T-helper 17 cell (primary cell): ENCODE measurements around the gene TWSG1. TPM values are rescaled to one million over a fixed set of nuclear protein-coding genes. Genes with fewer than 3 reads are reported as not detected.
"Not testable (repeated sequence)": the region's sequence is repeated elsewhere in the genome, so short reads cannot be mapped to it uniquely, and the experiment has no call there.

Experiments used
- ATAC-seq: fragments of 150-1000 bp; cut with Tn5 transposase; 2 replicates; pipeline ENCODE4 v1.10.0; 2021; ENCODE audit warnings: mild to moderate bottlenecking, moderate library complexity
- DNase-seq, 3 donors: peaks; one replicate each; pipeline versions ENCODE4 v3.0.0 to v3.0.0-alpha.2; 2020 to 2021
- H3K9me3 ChIP-seq: one replicate; pipeline ENCODE4 v1.7.0; 2013; ENCODE audit warnings: low read length, mild to moderate bottlenecking; ENCODE audit not compliant: control insufficient read depth, poor library complexity, severe bottlenecking
- H3K27ac Mint-ChIP-seq: one replicate; pipeline ENCODE4 v1.8.0; 2022; ENCODE audit warnings: mild to moderate bottlenecking, moderate library complexity, mixed read lengths
- H3K27me3 Mint-ChIP-seq: one replicate; pipeline ENCODE4 v1.8.0; 2022; ENCODE audit warnings: mixed read lengths
- H3K36me3 Mint-ChIP-seq: one replicate; pipeline ENCODE4 v1.8.0; 2022; ENCODE audit warnings: low read depth, mixed read lengths
- H3K4me1 Mint-ChIP-seq: one replicate; pipeline ENCODE4 v1.8.0; 2022; ENCODE audit warnings: mild to moderate bottlenecking, mixed read lengths
- H3K4me3 Mint-ChIP-seq: one replicate; pipeline ENCODE4 v1.8.0; 2022; ENCODE audit warnings: mild to moderate bottlenecking, moderate library complexity, mixed read lengths
- total RNA-seq, 4 donors: library from RNA in 2 of 4; stranded (reverse) in 2 of 4; gene quantifications; one replicate each; pipeline ENCODE4 v1.2.3 and lab custom pipeline; 2022 to 2026

TWSG1 gene
- total RNA-seq, 2 donors from 2014 or later, result 1.7 to 6.1 TPM

- ATAC-seq (no peak), DNase-seq (no peak)
- Mint-ChIP-seq H3K4me1 (no peaks in the 10 kb centered on the region), H3K27me3 (no peaks in the 10 kb centered on the region), H3K4me3 (no peak overlapping the region), H3K36me3 (peaks cover 5% of the 10 kb centered on the region), H3K27ac (no peak overlapping the region)
- no peaks in the 10 kb centered on the region for H3K9me3 ChIP-seq
Measured at GRCh38 chr18:9380101-9380500, 45.5 kb downstream of the TWSG1 start.

- ATAC-seq, result no peak
- H3K27me3 Mint-ChIP-seq, result no peaks in the 10 kb centered on the region
- no peak overlapping the region for H3K4me3 Mint-ChIP-seq
- no peaks in the 10 kb centered on the region for H3K4me1 Mint-ChIP-seq
- H3K9me3 ChIP-seq, result no peaks in the 10 kb centered on the region
- H3K36me3 Mint-ChIP-seq, result peaks cover 2% of the 10 kb centered on the region
- no peak overlapping the region for H3K27ac Mint-ChIP-seq
- no peak for DNase-seq
Measured at GRCh38 chr18:9380621-9381395, 46.2 kb downstream of the TWSG1 start.

DNA sequence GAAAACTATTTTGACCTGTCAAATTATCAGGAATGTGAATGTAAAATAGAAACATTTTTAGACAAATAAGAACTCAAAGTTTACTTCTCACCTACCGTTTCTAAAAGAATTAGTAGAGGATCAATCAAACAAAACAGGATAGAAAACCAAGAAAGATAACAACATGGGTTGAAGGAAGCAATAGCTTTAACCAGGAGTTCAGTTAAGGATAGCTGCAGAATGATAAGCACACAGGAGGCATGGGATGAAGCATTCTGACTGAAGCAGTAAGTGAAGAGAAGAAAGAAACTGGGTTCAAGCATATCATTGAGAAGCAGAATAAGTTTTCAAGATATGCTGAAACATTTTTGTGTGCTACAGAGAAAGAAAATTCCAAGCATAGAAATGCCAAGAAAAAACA is 52.3 kb downstream of the TWSG1 start:
- peaks cover 5% of the 10 kb centered on the region for H3K36me3 Mint-ChIP-seq
- H3K9me3 ChIP-seq, result no peaks in the 10 kb centered on the region
- DNase-seq (no peak), ATAC-seq (no peak)
- no peak overlapping the region for H3K4me3 Mint-ChIP-seq
- no peak overlapping the region for H3K27ac Mint-ChIP-seq
- no peaks in the 10 kb centered on the region for H3K27me3 Mint-ChIP-seq
- H3K4me1 Mint-ChIP-seq, result no peaks in the 10 kb centered on the region

DNA sequence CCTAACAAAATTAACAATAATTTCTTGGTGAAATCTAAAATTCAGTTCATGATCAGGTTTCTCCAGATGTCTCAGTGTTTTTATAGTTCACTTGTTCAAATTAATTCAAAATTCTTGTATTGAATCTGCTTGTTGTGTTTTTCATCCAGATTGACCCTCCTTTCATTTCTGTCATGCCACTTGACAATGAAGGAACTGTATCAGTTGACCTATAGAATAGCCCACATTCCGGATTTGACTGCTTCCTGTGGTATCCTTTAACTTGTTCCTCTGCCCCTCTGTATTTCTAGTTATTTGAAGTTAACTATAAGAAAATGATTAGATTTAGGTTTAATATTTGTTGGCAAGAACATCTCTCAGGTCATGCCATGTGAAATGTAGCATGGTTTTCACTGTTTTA is 53.3 kb downstream of the TWSG1 start:
- Mint-ChIP-seq H3K4me3 (no peak overlapping the region), H3K4me1 (no peaks in the 10 kb centered on the region), H3K36me3 (peaks cover 3% of the 10 kb centered on the region), H3K27ac (no peak overlapping the region), H3K27me3 (no peaks in the 10 kb centered on the region)
- no peak for DNase-seq
- ATAC-seq, result no peak
- no peaks in the 10 kb centered on the region for H3K9me3 ChIP-seq

- ATAC-seq (no peak), DNase-seq (no peak)
- H3K4me1 Mint-ChIP-seq, result no peaks in the 10 kb centered on the region
- no peak overlapping the region for H3K27ac Mint-ChIP-seq
- H3K4me3 Mint-ChIP-seq, result no peak overlapping the region
- no peaks in the 10 kb centered on the region for H3K27me3 Mint-ChIP-seq
- no peaks in the 10 kb centered on the region for H3K9me3 ChIP-seq
- peaks cover 4% of the 10 kb centered on the region for H3K36me3 Mint-ChIP-seq
Measured at GRCh38 chr18:9389706-9390105, 55.1 kb downstream of the TWSG1 start.

- Mint-ChIP-seq H3K4me1 (no peaks in the 10 kb centered on the region), H3K4me3 (no peak overlapping the region), H3K27ac (no peak overlapping the region), H3K27me3 (no peaks in the 10 kb centered on the region), H3K36me3 (peaks cover 4% of the 10 kb centered on the region)
- H3K9me3 ChIP-seq, result no peaks in the 10 kb centered on the region
- no peak for DNase-seq
- no peak for ATAC-seq
Measured at GRCh38 chr18:9392726-9393125, 58.2 kb downstream of the TWSG1 start.

- ATAC-seq, result no peak
Measured at GRCh38 chr18:9394046-9394445, 59.5 kb downstream of the TWSG1 start.

DNA sequence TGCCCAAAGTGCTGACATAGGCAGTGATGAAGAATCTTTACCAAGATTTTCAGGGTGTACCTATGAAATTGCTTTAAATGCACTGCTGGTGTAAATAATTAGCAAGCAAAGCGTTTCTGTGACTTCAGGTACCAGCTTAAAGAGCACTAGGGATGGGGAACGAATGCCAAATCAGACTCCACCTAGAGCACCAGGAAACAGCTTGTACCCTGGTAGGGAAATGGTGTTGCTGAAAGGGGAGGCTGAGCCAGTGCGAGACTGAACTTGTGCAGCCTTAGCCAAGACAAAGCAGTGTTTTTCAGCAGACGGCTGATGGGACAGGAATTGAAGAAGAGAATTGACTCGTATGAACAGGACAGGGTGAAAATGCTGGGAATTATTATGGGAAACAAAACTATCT is 65.6 kb downstream of the TWSG1 start:
- Mint-ChIP-seq H3K4me1 (peaks cover 4% of the 10 kb centered on the region), H3K36me3 (no peaks in the 10 kb centered on the region), H3K27me3 (no peaks in the 10 kb centered on the region), H3K4me3 (no peak overlapping the region), H3K27ac (no peak overlapping the region)
- ATAC-seq (no peak), DNase-seq (no peak)
- no peaks in the 10 kb centered on the region for H3K9me3 ChIP-seq

More at GRCh38 chr18:9394046-9394445, 59.5 kb downstream of the TWSG1 start:
- H3K9me3 ChIP-seq, result no peaks in the 10 kb centered on the region
- Mint-ChIP-seq H3K36me3 (peaks cover 4% of the 10 kb centered on the region), H3K27me3 (no peaks in the 10 kb centered on the region), H3K4me1 (no peaks in the 10 kb centered on the region), H3K4me3 (no peak overlapping the region), H3K27ac (no peak overlapping the region)
- no peak for DNase-seq

DNA sequence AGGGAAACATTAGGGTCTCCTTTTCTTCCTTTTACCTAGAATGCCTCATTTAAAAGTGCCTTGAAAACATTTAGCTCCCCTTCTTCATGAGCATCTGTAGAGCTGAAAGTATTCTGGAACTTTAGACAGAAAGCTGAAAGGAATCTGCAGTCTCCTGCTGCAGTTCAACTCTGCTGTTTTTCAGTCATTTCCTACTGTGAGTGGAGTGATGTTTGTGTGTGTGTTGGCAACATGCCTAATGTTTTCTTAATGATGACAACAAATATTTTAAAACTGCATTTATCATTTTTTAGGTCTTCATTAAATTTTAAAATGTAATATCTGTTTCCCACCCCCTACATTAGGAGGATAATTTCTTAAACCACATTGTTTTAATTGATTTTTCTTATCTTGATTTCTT is 66.6 kb downstream of the TWSG1 start:
- DNase-seq (no peak), ATAC-seq (no peak)
- Mint-ChIP-seq H3K27me3 (peaks cover 5% of the 10 kb centered on the region), H3K4me1 (peaks cover 4% of the 10 kb centered on the region), H3K36me3 (no peaks in the 10 kb centered on the region), H3K27ac (no peak overlapping the region), H3K4me3 (no peak overlapping the region)
- no peaks in the 10 kb centered on the region for H3K9me3 ChIP-seq

DNA sequence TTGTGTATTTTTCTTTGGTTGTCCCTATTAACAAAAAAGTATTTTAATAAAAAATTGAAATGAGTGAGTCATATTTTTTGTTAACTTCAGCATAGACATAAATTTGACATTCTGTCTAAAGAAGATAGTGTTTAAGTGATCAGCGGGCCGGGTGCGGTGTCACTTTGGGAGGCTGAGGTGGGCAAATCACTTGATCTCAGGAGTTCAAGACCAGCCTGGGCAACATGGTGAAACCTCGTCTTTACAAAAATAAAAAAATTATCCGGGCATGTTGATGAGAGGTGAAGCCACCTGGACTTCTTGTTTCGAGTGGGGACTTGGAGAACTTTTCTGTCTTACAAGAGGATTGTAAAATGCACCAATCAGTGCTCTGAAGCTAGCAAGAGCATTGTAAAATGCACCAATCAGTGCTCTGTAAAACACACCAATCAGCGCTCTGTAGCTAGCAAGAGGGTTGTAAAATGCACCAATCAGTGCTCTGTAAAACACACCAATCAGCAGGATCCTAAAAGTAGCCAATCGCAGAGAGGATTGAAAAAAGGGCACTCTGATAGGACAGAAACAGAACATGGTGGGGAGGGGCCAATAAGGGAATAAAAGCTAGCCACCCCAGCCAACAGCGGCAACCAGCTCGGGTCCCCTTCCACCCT is 67.9 kb downstream of the TWSG1 start:
- not testable (repeated sequence) for H3K9me3 ChIP-seq, H3K27ac Mint-ChIP-seq, H3K4me3 Mint-ChIP-seq, DNase-seq, ATAC-seq, H3K36me3 Mint-ChIP-seq, H3K27me3 Mint-ChIP-seq, H3K4me1 Mint-ChIP-seq

DNA sequence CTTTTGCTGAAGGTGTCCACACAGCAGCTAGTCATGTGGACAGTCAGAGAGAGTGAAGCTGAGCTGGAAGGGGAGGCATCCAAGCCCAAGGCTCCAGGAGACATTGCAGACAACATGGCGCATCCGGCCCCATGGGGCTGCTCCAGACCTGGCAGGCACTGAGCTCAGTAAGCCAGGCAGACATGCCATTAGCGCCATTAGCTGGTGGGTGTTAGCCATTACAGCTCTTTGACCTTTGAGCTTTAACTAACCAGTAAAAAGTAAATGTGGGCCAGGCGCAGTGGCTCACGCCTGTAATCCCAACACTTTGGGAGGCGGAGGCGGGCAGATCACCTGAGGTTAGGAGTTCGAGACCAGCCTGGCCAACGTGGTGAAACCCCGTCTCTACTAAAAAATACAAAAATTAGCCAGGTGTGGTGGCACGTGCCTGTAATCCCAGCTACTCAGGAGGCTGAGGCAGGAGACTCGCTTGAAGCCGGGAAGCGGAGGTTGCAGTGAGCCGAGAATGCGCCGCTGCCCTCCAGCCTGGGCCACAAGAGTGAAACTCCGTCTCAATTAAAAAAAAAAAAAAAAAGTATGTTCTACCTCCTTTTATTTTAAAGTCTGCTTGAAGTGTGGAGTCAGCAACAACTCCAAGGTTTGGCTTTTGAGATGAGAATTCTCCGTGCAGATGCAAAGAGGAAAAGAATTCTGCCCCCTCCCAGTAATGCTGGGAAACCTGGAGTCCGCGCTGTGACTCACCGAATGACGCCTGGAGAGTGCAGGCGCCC is 69.4 kb downstream of the TWSG1 start:
- no peaks in the 10 kb centered on the region for H3K9me3 ChIP-seq
- Mint-ChIP-seq H3K27me3 (peaks cover 15% of the 10 kb centered on the region), H3K4me3 (peak overlapping the region; percentile 72), H3K36me3 (no peaks in the 10 kb centered on the region), H3K27ac (peak overlapping the region; percentile 2), H3K4me1 (peaks cover 4% of the 10 kb centered on the region)
- ATAC-seq (no peak), DNase-seq (no peak)

GRCh38 chr18:9404565-9405060 is 70.0 kb downstream of the TWSG1 start:
- no peaks in the 10 kb centered on the region for H3K9me3 ChIP-seq
- peaks cover 15% of the 10 kb centered on the region for H3K27me3 Mint-ChIP-seq
- H3K4me1 Mint-ChIP-seq, result peaks cover 4% of the 10 kb centered on the region
- peak; percentile 50 for ATAC-seq
- peak overlapping the region; percentile 72 for H3K4me3 Mint-ChIP-seq
- H3K36me3 Mint-ChIP-seq, result no peaks in the 10 kb centered on the region
- DNase-seq, result no peak
- H3K27ac Mint-ChIP-seq, result peak overlapping the region; percentile 2

GRCh38 chr18:9405130-9405529 is 70.6 kb downstream of the TWSG1 start:
- Mint-ChIP-seq H3K4me3 (no peak overlapping the region), H3K27ac (no peak overlapping the region), H3K4me1 (peaks cover 4% of the 10 kb centered on the region), H3K27me3 (peaks cover 15% of the 10 kb centered on the region), H3K36me3 (no peaks in the 10 kb centered on the region)
- no peak for DNase-seq
- no peak for ATAC-seq
- no peaks in the 10 kb centered on the region for H3K9me3 ChIP-seq
